UCSD-AML1 (cell line): Measurements from ENCODE around the gene SGIP1.

Experiments used
- DNase-seq: peaks from one replicate; lab custom pipeline; 2025; ENCODE audit not compliant: unreplicated experiment; lab: John Stamatoyannopoulos, UW

SGIP1 gene

DNA sequence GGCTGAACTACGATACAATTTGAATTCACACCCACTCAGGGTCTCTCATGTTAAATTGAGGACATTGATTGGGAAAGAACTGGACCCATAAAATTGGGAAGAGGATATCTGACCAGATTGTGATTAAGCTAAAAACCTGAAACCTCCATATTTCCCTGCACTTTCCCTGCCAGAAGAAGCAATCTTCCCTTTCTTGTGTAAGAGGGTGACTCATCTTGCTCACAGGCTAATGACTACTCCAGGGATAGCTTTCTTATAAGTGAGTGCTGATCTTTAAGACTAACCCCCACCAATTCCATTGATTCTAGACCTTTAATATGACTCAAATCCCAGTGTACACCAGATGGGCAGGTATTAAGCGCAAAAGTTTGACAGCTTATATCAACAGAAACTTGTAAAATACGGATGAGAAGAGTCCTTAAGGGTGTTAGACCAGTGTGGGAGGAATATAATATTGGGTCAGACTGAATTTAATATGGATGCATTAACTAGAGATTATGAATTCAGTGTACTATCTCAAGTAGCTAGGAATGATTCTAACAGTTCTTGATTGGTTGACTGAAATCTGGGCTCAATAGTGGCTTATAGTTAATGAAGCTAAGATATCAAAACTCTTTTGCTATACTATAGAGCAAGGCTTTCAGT is 12.1 kb upstream of the SGIP1 start:
- no peak for DNase-seq

DNA sequence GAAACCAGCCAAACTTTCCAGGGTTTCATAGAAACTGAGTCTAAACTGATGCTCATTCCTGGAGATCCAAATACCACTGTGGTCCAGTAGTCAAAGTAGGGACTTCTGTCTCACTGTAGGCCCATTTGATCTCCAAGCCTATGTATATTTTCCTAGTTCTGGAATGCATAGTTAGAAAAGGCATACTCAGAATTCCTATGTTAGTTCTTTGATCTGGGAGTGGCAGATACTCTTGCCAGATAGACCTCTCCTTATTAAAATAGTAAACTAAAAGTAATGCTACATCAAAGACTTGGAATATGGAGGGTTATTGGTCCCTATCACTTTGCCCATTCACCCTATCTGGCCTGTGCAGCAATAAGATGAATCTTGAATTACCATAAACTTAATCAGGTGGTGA is 10.4 kb upstream of the SGIP1 start:
- no peak for DNase-seq

DNA sequence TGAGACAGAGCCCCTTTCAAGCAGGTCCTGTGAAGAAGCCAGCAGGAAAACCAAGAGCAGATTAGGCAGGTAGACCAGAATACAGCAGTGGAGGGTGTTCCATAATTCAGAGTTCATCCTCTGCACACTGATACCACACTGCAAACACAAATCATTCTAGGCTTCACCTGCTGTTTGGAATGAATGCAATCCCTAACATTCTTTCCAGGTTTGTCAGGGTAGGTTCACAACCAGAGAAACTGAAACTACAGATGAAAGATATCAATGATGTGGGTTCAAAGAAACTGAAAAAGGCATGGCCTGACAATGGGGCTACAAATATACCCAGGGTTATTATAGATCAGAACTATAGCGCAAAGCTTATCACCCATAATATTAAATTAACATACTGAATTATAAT is 8.9 kb upstream of the SGIP1 start:
- DNase-seq, result no peak

DNA sequence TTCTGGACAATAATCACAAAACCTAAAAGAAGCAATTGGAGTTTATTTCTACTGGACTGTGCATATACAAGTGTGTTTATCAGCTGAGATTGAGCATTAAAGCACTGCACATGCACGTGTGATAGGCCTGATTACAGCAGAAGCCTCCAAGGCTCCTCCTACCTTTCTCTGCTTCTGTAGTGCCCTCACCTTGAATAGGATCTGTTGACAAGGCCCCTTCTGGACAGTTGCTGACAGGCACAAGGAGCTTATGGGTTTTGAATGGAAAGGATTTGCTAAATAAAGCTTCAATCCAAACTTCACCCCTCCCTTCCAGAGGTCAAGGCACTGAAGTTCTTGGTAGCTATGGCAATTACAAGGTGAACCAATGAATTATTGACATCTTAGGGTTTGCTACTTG is 7.9 kb upstream of the SGIP1 start:
- DNase-seq, result no peak

DNA sequence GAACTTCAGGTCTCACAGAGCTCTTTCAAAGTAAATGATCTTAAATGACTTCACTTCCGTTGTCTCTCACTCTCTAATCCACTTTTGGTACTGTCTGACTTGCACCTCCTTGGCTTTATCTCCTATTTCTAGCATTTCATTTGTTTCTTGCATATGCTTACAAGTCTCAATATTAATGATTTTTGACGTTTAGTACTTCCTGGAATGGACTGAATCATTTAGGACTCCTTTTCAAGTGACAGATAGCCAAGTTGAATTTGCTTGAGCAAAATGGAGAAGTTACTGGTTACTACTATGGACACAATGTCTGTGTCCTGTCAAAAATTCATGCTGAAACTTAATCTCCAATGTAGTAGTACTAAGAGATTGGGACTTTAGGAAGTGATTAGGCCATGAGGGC is 7.0 kb upstream of the SGIP1 start:
- DNase-seq, result no peak

DNA sequence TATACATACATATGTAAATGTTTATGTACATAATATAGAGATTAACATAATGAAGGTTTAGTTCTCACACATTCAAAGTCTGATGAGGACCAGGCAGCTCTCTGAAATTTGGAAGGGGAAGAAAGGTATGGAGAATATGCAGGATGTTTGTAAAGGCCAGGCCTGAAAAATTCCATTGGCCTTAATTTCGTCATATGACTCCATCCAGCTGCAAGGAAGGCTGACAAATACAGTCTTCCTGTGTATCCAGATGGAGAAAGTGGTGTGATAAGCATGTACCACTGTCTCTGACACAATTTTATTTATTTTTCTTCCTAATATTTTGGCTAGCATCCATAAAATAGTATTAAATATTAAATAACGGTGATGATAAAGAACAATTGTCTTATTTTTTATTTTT is 6.3 kb upstream of the SGIP1 start:
- DNase-seq, result no peak

DNA sequence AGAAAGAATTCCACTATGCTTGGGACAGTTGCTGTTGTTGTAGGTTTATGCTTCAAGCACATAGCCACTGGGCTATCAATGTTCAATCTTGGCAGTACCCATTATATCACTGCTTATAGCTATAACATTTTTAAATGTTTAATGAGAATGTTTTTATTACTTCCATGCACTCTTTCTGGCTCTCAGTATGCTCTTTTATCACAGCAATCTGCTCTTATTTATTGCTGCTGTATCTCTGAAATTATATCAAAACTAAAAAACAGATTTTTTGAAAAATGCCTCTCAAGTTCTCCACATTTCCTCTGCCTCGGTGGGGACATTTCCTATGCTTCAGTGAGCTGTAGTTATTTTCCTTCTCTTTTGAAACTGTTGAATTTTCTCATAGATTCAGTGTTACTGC is 5.4 kb upstream of the SGIP1 start:
- DNase-seq, result no peak

DNA sequence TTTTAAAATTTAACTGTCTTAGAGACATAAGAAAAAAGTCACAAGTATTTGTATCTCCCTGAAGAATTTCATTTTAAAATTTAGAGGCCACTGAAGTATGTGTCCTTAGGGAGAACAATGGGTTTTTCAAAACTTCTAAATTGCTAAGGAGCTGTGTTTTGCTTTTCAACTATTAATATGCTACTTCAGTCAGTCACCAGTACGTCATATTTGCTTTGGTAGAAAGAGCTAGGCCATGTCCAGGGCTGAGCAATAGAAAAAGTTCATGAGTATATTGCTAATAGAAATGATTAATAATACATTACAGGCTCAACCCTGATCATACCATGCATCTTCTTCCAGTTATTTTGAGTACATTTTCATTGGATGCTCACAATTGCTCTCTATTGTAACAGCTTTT is 1.7 kb upstream of the SGIP1 start:
- DNase-seq, result no peak

DNA sequence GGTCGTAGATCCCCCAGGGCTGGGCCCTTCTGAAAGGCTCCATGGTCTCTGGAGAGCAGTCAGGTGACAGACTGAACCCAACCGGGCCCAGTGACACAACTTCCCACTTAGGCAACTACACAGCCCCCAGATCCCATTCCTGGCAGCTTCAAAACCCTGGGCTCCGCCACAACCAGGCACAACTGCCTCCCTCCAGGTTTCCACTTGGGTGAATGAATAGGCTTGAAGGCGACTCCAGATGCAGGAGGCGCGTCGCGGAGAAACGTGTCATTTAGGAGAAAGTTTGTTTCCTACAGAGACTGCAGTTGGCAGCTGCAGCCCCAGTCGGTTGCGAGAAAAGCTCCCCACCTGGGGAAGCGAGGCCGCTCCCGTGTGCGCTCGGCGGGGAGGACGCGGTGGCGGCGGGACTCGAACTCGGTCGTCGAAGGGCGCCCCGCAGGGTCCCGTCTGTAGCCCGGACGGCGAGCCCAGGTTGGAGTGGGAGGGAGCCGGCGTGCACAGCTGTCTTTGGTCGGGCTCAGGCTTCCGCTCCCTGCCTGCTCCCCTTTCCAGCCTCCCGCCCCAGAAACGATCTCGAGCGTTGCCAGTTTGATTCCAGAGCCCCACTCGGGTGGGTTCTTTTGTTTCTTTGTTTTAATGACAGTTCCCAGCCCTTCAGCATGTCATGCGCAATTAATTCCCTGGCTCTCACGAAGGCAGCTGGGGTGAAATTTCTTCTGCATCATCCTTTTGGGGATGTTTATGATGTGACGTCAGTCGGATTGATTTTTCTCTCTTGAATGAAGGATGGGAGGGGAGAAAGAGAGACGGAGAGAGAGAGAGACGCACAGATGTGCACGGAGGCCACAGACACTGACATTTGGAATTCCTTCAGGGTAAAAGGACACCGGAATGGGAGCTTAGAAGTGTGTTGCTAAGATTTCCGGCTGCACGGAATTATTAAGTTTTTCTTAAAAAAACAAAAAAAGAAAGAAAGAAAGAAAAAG is 862 bp upstream of the SGIP1 start:
- DNase-seq, result no peak

DNA sequence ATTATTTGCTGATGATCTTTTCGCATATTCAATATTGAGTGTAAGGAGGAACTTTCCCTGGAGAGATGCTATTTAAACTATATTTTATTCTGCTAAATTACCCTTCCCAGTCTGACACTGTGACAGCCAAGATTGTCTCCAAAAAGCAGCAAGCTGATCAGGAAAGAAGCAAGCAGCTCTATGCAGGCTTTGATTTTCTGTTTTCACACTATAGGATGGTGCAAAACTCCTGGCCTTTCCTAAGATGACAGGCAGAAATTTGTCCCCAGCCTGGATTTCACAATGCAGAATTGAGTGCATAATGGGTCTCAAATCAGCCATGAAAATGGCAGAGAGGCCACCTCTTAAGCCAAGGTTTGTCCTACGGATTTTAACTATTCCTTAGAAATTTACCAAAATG is 1.1 kb downstream of the SGIP1 start:
- no peak for DNase-seq

DNA sequence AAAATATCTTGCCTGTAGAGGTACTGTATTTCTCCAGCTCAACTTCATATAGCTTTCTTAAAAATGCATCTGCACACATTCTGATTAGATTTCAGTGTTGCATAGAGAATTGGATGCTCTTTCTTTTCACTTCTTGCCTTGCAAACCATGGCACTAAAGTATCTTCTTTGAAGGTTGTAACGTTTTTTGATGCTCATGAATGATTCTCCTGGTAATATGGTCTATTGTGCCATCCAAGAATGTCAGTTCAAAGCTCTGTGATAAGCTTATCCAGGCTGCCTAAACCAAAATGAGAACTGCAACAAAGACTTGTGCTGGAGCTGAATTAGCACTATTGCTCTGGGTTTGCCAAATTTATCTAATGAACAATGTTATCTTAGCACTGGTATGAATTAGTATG is 1.9 kb downstream of the SGIP1 start:
- DNase-seq, result no peak

DNA sequence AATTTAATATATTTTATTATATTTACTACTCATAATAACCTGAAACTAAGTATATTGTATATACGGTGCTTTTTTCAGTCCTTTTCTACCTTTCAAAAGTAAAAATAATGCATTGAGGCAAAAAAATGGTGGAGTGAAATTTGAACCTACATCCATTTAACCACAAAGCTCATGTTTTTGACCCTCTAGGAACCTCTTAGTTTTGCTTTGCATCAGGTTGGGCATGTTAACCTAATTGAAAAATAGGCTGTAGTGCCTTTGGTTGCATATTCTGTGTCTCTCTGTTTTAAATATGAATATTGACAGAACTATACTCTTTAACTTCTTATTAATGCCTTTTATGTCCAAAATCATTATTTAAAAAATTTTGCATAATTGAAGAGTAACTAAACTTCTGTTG is 3.8 kb downstream of the SGIP1 start:
- DNase-seq, result no peak

DNA sequence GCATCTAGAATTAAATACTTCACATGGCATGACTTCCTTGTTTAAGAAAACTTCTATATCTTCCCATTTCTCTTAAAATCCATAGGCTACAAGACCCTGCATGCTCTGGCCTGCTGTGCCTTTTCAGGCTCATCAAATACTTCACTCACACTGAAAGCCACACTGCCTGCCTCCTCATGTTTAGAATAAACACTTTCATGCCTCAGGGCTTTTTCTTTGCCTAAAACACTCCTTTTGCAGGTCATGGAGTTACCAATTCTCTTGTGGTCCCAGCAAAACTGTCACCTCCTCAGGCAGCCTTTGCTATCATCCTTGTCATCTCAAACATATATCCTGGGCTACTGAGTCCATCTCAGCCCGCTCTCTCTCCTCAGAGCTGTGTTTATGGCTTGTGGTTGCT is 5.5 kb downstream of the SGIP1 start:
- DNase-seq, result no peak

DNA sequence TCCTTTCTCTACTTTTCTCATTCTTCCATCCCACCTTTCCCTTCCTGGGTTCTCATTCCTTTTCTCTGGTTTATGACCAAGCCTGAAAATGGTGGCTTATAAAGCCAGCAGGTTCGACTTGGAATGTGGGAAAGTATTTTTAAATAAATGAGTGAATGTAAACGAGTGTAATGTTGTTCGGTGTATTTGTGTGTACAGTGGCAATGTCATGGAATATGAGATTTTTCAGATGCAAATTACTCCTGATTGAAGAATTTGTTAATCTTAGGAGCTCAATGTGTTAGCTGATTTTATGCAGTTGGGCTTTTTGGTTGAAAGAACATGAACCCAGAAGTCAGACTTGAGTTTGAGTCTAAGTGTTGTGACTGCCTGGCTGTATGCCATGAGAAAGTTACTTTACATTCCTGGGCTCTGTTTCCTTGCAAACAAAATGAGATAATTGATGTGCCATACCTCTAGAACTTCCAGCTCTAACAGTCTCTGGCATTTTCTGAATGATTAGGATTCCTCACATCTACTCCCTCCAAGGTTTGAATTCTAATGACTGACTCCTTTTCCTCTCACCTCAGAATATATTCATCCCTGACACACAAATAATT is 6.6 kb downstream of the SGIP1 start:
- DNase-seq, result no peak

DNA sequence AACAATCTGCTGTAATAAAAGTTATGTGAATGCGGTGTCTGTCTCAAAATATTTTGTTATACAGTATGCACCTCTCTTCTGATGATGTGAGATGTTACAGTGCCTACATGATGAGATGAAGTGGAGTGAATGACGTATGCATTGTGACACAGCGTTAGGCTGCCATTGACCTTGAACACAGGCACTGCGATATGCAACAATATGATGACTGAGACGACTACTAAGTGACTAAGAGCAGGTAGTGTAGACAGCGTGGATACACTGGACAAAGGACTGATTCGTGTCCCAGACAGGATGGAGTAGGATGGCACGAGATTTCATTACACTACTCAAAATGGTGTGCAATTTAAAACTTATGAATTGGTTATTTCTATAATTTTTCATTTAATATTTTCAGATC is 8.4 kb downstream of the SGIP1 start:
- DNase-seq, result no peak

DNA sequence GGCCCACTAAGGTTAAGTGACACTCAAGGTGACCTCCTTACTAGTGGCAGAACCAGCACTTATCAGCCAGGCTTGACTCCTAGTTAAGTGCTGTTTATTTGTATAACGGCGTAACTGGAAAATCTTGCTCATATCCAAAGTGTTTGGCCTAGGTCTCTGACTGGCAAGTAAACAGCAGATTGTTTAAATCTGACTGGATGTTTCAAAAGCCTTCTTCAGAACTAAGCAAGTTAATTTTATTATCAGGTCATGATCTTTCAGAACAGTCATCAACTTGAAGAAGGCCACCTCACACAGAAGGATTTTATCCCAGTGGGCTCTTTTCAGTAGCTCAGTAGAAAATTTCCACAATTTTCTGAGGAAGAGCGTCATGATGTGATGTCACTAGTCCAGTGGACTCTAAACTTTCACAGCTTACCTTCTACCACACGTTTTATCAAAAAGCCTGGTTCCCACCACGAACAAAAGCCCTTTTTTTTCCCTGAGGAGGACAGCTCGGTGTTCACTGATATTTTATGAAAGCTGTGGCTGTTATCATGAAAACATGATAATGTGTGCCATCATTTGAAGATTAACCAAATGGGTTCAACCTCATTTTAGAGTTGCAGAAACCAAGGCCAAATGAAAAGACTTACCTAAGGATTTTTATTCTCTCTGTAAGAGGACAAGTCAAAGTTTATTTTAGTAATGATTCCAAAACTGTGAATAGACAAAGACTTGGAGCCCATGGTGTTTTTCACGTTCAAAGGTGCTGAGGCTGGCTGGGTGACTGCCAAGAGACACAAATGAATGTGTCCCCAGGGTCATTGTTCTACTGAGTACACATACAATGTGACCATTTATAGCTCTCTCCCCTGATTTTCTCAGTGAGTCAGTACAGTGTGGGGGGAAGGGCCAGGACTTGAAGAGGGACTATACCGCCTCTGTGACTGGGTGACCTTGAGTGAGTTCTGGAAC is 9.1 kb downstream of the SGIP1 start:
- DNase-seq, result no peak

DNA sequence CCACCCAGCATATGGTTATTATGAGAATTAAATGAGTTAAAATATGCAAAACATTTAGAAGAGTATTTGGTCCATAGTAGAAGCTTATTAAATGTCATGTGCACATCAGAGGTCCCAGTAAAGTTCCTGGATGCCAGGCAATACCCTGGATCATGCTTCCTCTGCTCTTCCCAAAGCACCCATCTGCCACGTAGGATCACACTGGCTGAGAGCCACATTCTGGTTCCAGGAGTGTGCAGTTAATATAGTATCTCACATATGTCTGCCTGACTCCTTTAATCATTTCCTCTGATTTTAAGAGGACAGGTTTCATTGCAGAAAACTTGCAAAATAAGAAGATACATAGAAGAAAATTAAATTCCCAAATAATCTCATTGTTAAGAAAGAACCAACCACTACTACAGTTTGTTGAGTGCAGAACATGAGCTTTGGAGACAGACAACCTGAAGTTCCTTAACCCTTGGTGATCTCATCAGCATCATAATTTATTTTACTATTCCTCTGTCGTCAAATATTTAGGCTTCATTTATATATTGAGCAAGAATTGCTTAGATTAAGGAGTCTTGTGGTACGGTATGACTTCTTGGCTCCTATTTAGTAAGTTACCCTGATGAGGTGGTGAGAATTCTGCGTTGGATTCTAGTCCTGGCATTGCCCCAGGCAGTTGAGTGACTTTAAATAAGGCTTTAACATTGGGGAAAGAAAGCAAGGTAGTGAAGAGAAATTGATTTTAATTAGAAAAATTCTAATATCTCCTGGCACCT is 12.3 kb downstream of the SGIP1 start:
- no peak for DNase-seq

DNA sequence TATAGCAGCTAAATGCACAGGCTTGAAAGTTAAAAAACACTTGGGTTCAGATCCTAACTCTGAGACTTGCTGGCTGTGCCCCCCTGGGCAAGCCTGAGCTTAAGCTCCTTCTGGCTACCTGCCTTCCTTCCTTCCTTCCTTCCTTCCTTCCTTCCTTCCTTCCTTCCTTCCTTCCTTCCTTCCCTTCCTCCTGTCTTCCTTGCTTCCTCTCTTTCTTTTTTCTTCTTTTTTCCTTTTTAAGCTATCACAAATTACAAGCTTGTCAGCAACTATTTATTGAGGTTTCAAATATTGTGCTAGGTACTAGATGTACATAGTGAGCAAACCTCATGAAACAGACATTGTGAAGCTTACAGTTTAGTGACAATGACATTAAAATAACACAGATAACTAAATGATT is 15.1 kb downstream of the SGIP1 start:
- DNase-seq, result no peak

DNA sequence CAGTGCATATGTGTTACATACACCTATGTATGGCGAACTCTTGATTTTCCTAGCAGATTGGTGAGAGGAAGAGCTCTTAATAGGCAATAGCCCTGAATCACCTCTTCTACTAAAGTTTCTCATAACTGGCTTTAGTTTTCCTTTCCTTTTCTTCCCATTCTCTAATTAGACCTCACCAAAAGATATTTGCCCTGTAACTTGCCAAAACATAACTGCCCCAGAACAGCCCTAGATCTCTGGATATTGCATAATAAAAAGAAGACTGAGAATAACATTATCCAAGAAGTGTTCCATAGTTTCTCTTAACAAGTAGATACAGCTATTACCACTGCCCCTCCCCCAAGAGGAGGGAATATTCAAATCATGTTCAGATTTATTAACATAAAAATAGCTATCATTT is 16.3 kb downstream of the SGIP1 start:
- DNase-seq, result no peak

DNA sequence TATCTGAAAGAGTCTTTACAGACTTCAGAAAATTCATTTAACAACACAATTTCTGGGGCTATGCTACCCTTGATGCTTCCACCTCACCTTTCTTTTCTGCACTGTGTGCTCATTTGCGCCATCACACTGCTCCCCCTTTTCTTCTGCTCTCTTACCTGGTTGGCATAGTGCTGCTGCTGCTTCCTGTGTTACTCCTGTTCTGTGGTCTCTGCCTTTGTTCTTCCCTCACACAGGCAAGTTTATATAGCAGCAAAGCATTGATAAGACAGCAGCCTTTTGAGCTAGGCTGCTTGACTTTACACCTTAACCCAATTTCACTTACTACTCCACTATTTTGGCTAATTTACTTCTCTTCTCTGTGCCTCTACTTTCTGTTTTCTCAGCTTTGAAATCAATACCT is 18.3 kb downstream of the SGIP1 start:
- no peak for DNase-seq
